Measurements from ENCODE around the gene FMOD.
A peak's percentile ranks its signal among the peaks of the same experiment; 100 is the strongest.
"Not testable (repeated sequence)": the region's sequence is repeated elsewhere in the genome, so short reads cannot be mapped to it uniquely, and the experiment has no call there.

Gene FMOD

DNA sequence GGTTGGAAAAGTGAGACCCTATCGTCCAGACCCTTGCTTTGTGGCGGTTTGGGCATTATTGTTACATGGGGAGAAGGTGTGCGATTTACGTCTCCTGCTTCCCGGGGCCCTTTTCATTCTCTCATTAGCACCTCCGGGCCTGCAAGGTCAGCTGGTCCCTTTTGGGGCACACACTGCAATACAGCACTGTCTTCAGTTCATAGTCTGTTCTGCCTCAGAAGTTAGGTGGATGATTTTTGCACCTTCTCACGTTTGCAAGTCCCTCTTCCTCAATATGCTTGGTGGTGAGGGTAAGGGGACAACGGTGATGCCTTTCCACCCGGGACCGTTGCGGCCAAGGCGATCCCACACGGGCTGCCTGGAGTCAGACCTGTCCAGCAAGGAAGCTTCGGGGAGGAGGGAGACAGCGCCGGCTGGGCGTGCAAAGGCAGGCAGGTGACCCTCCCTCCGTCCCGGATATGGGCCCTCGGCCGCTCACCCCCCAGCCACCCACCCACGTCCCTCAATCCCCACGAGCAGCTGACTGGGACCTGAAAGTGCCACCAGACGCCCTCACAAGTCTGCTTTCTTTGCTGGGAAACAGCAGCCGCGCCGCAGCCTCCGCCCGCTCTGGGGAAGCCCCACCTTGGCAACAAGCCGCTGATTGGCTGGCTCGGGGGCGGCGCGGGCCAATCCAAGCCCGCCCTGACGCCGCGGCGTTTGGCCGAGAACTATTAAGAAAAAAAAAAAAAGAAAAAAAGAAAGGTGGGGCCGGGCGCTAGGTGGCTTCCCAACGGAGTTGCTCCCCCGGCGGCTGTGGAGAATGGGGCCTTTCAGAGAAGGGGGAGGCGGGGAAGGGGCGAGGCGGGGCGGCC lies 23.9 kb downstream of the FMOD start:
- peak; percentile 87 to 92 for DNase-seq (ENCODE audit: low read depth in 2 of 2)

DNA sequence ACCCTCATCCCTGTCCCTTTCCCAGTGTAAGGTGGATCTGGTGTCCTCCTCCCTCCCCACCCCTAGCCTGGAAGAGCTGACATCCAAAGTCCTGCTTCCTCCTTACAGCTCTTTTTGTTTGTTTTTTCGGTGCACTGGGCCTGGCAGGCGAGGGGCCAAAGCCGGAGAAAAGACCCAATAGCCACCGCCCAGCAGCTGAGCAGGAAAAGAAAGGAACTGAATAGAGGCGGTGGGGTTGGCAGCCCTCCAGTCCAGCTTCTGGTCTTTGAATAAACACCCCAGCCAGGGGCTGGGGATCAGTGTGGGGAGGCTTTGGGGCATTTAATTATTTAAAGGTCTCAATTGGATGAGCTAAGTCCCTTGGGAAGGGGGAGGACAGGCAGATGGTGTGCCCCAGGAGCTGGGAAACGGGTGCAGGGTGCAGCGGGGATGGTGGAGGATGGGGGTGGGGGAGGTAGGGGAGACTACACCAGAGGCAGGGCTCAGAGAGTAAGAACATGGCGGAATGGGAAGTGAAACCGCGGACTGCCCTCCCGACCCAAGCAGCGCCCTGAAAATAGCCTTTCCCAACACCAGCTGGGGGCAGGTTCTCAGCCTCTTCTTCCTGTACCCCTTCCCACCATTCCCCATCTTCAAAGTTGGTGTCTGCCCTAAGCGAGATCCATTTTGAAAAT lies 25.4 kb downstream of the FMOD start:
- no peak for DNase-seq (ENCODE audit: low read depth in 2 of 2)

DNA sequence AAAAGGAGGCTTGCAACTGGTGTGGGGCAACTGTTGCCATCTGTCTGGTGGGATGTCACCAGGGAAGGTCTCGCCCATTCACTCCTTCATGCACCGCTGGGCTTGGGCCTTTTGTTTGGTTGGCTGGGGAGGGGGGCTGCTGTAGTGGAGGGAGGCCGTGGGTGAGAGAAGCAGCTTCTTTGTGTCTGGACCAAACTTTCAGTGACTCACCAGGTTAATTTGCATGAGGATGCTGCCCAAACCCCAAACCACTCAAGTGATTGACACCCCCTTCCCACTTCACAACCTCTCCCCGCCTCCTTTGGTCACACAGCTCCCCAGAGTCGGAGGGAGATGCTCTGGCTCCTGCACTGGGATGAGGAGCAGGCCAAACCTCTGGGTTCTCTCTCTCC lies 25.9 kb downstream of the FMOD start:
- no peak for DNase-seq (ENCODE audit: low read depth in 2 of 2)

DNA sequence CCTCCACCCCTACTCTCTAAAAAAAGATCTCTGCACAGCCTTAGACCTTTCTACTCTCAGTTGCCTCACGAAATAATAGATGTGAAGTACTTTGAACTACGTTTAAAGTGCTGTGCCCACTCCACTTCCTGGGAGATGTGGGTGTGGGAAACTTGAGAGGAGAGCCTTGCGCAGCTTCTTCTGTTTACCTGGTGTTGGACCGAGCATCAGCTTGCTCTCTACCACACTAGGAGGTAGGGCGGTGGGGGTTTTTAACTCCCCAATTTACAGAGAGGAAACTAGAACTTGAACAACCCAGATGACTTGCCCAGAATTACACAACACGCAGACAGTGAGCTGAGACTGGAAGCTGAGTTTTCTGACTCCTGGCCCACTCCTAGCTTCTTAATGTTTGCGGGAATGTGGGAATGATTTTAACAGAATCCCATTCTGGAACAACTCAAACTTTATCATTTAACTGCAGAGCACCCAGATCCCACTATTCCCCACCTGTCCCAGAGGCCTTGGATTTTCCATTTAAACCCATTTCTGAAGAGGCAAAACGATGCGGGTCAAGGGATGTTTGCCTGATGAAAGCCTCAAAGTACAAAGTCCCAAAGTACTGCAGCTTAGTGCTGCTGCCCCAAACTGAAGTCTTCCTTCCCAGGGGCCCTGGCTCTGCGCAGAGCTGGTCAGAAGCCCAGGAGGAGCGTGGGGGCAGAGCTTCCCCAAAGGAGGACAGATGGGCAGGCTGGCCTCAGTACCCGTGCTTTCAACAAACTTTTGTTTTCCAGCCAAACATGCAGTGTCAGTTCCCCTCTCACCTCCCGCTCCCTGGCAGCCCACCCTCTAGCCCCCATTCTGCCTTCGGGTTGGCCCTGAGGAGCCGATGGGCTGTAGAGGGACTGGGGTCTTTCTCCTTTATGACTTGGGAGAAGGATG lies 26.6 kb downstream of the FMOD start:
- no peak for DNase-seq (ENCODE audit: low read depth in 2 of 2)

- no peak for DNase-seq (ENCODE audit: low read depth in 2 of 2)
These were observed 27.3 kb downstream of the FMOD start for GRCh38 chr1:203323587-203323986.

DNA sequence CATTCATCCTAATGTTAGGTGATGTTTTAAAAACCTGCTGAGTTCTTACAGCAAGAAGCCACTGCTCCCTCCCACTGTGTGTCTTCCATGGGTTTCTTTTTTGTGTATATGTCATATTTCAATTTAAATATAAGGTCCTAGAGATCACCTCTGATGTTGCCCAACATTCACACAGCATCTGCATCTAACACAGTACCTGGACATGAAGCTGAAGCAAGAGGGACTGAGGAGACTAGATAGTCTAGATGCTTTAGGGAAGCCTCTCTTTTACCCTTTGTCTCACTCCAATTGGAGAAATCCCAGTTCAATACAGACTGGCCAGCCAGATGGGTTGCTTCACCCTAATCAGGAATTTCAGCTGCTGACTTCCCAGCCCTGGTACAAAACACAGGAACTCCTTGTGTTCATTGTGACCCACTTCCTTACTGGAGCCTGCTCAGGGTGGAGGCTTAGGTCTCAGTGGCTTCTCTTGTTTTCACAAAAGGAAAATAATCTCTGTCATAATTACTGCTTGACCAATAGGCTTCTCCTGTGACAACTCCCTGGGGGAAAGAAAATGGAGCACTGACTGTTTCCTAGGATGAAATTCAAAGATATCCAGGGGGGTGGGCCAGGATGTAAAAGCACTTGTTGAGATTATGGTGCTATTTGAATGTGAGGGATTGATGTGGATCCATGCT lies 28.3 kb downstream of the FMOD start:
- no peak for DNase-seq (ENCODE audit: low read depth in 2 of 2)

DNA sequence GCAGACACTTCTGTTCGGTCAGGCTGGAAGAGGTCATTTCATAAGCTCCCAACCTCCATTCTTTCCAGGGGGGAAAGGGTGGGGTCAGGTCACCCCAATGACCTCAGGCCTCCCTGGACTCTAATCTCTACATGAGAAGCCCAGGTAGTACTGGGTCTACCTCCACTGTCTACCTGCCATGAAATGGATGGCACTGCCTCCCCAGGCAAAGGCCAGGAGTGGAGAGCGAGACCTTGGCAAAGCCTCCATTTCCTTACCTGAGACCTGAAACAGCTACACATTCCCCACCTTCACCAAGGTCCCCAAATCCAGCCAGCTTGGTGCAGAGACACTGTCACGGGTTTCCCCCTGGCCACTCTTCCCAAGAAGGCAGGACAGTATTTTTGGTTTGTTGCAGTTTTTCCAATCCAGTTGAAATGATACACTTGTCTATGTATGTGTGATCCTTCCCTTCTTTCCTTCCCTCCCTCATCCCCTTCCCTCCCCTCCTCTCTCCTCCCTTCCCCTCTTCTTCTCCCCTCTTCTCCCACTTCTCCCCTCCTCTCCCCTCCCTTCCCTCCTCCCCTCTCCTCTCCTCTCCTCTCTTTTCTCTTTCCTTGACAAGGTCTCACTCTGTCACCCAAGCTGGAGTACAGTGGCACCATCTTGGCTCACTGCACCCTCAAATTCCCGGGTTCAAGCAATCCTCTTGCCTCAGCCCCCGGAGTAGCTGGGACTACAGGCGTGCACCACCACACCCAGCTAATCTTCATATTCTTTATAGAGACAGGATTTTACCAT lies 29.5 kb downstream of the FMOD start:
- no peak for DNase-seq (ENCODE audit: low read depth in 2 of 2)

DNA sequence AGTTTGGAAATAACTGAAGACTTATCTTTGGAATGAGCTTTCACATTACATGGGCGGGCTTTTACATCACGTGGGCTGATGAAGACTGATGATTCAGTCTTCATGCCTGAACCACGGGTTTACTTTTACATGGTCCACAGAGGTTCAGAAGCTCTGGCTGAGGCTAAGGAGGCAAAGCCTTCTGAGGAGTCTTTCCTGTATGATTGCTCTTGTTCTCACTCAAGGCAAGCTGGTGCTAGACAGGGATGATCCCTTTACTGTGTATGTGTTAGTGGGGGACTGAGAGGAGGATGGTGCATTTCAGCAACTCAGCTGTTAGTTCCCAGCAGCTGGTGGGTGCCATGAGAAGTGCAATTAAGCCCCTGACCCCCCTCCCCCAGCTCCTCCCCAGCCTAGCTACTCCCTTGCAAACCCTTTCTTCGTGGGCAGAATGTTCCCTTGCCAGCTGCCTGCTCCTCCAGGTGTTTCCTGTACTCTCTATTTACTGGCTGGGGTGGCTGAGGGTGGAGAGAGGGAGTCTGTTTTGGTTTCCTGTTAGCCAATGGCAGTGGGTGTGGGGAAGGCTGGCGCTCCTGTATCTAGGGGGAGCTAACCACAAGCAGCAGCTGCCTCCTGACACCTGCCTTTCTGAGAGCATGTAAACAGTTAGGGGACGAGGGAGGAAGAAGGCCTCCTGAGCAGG lies 30.2 kb downstream of the FMOD start:
- DNase-seq (ENCODE audit: low read depth in 2 of 2), result no peak

DNA sequence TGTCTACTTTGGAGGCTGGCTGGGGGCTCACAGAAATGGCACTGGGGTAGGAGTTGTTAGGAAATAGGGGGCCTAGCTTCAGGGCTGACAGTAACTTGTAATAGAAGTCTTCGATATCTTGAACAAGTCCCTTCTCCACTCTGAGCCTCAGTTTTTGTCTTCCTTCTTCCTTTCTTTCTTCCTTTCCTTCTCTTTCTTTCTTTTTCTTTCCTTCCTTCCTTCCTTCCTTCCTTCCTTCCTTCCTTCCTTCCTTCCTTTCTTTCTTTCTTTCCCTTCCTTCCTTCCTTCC lies 32.7 kb downstream of the FMOD start:
- DNase-seq (ENCODE audit: low read depth in 2 of 2), result no peak

- DNase-seq (ENCODE audit: low read depth in 2 of 2), result no peak
These were observed 33.3 kb downstream of the FMOD start for GRCh38 chr1:203317429-203318228.

- no peak for DNase-seq (ENCODE audit: low read depth in 2 of 2)
These were observed 34.3 kb downstream of the FMOD start for GRCh38 chr1:203316626-203317093.

- not testable (repeated sequence) for DNase-seq (ENCODE audit: low read depth in 2 of 2)
These were observed 36.7 kb downstream of the FMOD start for GRCh38 chr1:203314025-203314759.

- DNase-seq (ENCODE audit: low read depth in 2 of 2), result no peak
These were observed 39.3 kb downstream of the FMOD start for GRCh38 chr1:203311368-203312301.

DNA sequence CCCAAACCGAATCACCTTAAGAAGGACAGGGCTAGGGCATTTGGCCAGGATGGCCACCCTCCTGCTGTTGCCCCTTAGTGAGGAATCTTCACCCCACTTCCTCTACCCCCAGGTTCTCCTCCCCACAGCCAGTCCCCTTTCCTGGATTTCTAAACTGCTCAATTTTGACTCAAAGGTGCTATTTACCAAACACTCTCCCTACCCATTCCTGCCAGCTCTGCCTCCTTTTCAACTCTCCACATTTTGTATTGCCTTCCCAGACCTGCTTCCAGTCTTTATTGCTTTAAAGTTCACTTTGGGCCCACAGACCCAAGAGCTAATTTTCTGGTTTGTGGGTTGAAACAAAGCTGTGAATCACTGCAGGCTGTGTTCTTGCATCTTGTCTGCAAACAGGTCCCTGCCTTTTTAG lies 42.0 kb downstream of the FMOD start:
- no peak for DNase-seq (ENCODE audit: low read depth in 2 of 2)

- no peak for DNase-seq (ENCODE audit: low read depth in 2 of 2)
These were observed 42.5 kb downstream of the FMOD start for GRCh38 chr1:203308328-203308922.

GRCh38 chr1:203307641-203308126 lies 43.2 kb downstream of the FMOD start:
- no peak for DNase-seq (ENCODE audit: low read depth in 2 of 2)

GRCh38 chr1:203306965-203307541 lies 43.9 kb downstream of the FMOD start:
- peak in 1 of 2 donors; percentile 25 for DNase-seq (ENCODE audit: low read depth in 2 of 2)

Data from stimulated activated CD8-positive, alpha-beta memory T cell treated with anti-CD3 and anti-CD28 coated beads, Interleukin-2, amount 100 ng/mL, for 1 hour (primary cell).